PC-3 (cell line): Measurements from ENCODE around the gene TRMT10C.

Experiments used
- CTCF ChIP-seq: fragments of 300-600 bp; sonication (generic); conservative IDR thresholded peaks from 2 replicates; pipeline ENCODE4 v1.5.1; 2017; ENCODE audit warnings: antibody characterized with exemption, low read depth, mild to moderate bottlenecking, low read length
- EZH2 ChIP-seq: fragments of 300-600 bp; sonication (generic); IDR thresholded peaks from one replicate; pipeline ENCODE4 v1.6.1; 2017; ENCODE audit warnings: antibody characterized with exemption, mild to moderate bottlenecking, low read length; ENCODE audit not compliant: unreplicated experiment
- EZH2phosphoT487 ChIP-seq: fragments of 300-600 bp; sonication (generic); IDR thresholded peaks from 2 replicates; pipeline ENCODE4 v1.6.1; 2018; ENCODE audit warnings: mild to moderate bottlenecking, antibody characterized with exemption, low read length, borderline replicate concordance

DNA sequence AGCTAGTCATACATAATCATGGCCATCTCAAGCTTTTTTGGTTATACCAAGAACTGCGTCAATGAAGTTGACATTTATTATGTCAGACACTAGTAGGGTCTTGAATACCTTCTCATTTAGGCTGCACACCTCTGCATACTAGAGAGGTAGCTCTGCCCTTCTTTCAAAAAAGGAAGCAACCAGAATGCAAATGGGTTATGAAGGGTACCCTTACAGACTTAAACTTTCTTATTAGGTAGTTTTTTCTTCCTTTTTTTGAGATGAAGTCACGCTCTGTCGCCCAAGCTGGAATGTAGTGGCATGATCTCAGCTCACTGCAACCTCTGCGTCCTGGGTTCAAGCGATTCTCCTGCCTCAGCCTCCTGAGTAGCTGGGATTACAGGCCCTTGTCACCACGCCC lies 15.6 kb downstream of the TRMT10C start:
- no peak for TF ChIP-seq CTCF
- TF ChIP-seq EZH2phosphoT487, result no peak
- TF ChIP-seq EZH2, result no peak
